Spleen (tissue), 7 donors: ENCODE measurements around the gene IGSF21.
"Not testable (repeated sequence)": the region's sequence is repeated elsewhere in the genome, so short reads cannot be mapped to it uniquely, and the experiment has no call there.

Experiments used
- POLR2A ChIP-seq, 3 donors: fragments of 450-650 bp; IDR thresholded peaks; one replicate each; pipeline ENCODE4 v1.5.1; 2017; ENCODE audit warnings: antibody characterized with exemption in 3 of 3, mild to moderate bottlenecking in 1 of 3
- POLR2AphosphoS5 ChIP-seq, 3 donors: sonication (generic); formaldehyde crosslinking; IDR thresholded peaks; one replicate each; pipeline ENCODE4 v1.5.1; 2017; ENCODE audit warnings: antibody characterized with exemption in 3 of 3
- TF ChIP-seq, protein P1 (sequence below), 11 experiments: fragments of 200-600 bp in 7 of 11; fragments of 450-650 bp in 4 of 11; sonication (generic) in 4 of 11; IDR thresholded peaks in 8 of 11; conservative IDR thresholded peaks in 3 of 11; 1 replicate in 7 of 11; 2 replicates in 4 of 11; pipeline versions ENCODE4 v1.4.0 to v1.8.0; 2016 to 2021; ENCODE audit warnings: antibody characterized with exemption in 11 of 11, inconsistent platforms in 4 of 11, mild to moderate bottlenecking in 1 of 11
- donor health status: DM: no; HTN: no; CAD: no; lungs with moderate emphysema.
- donor health status: DM: no; HTN: no; CAD: no.
- donor health status: DM: no; HTN: no; CAD: no.

GRCh38 chr1:18416126-18416525, 308.5 kb downstream of the IGSF21 start:
- not testable (repeated sequence) for TF ChIP-seq POLR2A, POLR2AphosphoS5 (IDR thresholded peaks at IDR 0.05)
- TF ChIP-seq, protein P1, sequence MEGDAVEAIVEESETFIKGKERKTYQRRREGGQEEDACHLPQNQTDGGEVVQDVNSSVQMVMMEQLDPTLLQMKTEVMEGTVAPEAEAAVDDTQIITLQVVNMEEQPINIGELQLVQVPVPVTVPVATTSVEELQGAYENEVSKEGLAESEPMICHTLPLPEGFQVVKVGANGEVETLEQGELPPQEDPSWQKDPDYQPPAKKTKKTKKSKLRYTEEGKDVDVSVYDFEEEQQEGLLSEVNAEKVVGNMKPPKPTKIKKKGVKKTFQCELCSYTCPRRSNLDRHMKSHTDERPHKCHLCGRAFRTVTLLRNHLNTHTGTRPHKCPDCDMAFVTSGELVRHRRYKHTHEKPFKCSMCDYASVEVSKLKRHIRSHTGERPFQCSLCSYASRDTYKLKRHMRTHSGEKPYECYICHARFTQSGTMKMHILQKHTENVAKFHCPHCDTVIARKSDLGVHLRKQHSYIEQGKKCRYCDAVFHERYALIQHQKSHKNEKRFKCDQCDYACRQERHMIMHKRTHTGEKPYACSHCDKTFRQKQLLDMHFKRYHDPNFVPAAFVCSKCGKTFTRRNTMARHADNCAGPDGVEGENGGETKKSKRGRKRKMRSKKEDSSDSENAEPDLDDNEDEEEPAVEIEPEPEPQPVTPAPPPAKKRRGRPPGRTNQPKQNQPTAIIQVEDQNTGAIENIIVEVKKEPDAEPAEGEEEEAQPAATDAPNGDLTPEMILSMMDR (IDR thresholded peaks at IDR 0.05 in 8 of 11, conservative IDR thresholded peaks at IDR 0.05 in 3 of 11), result not testable (repeated sequence)
